Measurements from ENCODE around the gene NLGN1.

DNA sequence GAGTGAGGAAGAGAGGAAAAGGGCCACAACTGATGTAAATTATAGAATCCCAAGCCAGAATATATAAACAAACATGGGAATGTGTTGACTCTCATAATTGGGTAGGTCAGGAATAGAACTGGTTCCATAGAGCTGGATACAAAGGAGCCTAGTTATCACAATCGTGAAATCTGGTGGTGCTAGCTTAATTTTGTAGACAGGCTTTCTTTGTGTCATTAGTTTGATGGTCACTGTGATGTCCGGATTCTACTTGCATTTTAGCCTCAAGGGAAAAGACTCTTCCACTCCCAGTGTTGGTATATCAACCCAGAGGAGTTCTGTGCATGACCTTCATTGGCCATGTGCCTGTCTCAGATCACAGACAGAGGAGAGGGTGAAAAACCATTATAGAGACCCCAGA, 81.8 kb downstream of the NLGN1 start:
- no peak for TF ChIP-seq POLR2A (IDR thresholded peaks at IDR 0.05; ENCODE audit: low read depth, low read length)
- no peak for TF ChIP-seq POLR2AphosphoS5 (IDR thresholded peaks at IDR 0.05; ENCODE audit: low read depth, low read length)

All from GM12892 (cell line).